Measurements from ENCODE around the gene NFATC3.

NFATC3 gene

DNA sequence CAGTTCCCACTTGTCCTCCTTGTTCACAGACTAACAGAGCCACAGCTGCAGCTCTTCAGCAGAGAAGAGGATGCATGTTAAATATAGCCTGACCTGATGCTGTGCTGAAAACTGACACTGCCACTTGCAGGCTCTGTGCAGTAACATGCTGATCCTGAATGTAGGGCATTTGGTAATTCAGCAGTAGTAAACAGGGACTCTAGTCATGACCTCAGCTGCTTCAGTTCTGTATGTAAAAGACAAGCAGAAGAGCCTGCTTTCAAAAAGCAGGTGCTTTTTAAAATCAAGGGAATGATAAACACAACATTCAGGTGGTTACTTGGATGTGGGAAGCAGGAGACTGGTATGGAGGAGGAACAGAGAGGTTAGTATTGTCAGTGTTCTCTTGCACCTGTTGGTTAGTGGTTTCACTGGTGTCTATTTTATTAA, 116.9 kb downstream of the NFATC3 start:
- peak in 24 of 42 donors; percentile 12 to 75 (median 39) for DNase-seq
- intact Hi-C loops (cut with DNase I) = no loop called here

GRCh38 chr16:68206245-68206644, 121.1 kb downstream of the NFATC3 start:
- peak in 1 of 42 donors; percentile 5 for DNase-seq
- intact Hi-C loops (cut with DNase I) = no loop called here

DNA sequence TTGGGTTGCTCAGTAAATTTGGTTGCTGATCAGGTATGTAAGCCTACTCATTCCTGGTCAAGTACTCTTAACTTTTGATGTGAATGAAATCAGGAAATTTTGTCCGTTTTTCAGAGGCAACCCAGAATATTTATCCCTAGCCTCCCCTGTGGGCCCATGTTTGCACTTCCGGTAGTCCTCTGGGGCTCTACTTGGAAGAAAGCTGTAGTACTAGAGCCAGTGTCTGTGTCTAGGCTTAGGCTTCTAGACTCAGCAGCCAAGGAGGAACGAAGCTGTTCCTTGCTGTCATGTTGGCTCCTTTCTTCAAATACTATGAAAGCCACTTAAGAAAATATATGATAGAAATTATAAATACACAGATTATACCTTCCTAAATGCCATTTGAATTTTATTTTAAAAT, 129.6 kb downstream of the NFATC3 start:
- no peak for DNase-seq
- intact Hi-C loops (cut with DNase I) = no loop called here

DNA sequence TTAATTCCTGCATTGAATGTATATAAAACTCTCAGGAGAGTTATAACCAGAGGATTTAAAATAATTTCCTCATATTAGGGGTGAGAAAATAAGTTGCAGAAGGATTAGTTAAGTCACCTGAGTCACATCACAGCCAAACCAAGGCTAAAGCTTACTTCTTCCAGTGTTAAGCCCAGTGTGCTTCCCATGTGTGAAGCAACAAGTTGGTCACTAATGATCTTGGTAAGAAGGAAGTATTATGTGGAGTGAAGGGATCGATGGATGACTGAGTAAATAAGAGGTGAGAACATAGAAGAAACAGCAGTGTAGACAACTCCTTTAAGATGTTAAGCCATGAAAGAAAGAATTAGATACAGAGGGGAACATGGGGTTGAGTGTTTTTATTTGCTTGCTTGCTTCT, 130.1 kb downstream of the NFATC3 start:
- intact Hi-C loops (cut with DNase I) = no loop called here

GRCh38 chr16:68216240-68216639, 131.1 kb downstream of the NFATC3 start:
- no peak for DNase-seq
- intact Hi-C loops (cut with DNase I) = no loop called here

More for the DNA sequence above, 130.1 kb downstream of the NFATC3 start:
- no peak for DNase-seq

DNA sequence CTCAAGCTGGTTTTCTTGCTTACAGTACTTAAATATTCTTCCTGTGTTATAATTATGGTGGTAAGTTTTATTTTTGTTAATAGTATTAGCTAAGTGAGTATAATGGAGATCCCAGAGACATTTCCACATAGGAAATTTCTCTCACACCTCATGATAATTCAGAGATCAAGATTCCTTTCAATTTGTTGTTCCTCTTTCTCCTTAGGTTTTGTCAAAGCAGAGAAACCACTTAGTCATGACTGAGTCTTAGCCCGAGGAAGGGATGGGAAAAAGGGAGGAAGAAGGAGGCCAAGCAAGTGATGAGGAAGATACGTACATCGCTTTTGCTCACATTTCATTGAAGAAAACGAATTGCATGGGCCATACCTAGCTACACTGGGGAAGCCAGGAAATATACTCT, 132.3 kb downstream of the NFATC3 start:
- intact Hi-C loops (cut with DNase I) = no loop called here
- no peak for DNase-seq

- DNase-seq = no peak
- intact Hi-C loops (cut with DNase I) = no loop called here
Measured at GRCh38 chr16:68219725-68220351, 134.7 kb downstream of the NFATC3 start.

GRCh38 chr16:68223072-68223471, 137.9 kb downstream of the NFATC3 start:
- intact Hi-C loops (cut with DNase I) = no loop called here
- no peak for DNase-seq

DNA sequence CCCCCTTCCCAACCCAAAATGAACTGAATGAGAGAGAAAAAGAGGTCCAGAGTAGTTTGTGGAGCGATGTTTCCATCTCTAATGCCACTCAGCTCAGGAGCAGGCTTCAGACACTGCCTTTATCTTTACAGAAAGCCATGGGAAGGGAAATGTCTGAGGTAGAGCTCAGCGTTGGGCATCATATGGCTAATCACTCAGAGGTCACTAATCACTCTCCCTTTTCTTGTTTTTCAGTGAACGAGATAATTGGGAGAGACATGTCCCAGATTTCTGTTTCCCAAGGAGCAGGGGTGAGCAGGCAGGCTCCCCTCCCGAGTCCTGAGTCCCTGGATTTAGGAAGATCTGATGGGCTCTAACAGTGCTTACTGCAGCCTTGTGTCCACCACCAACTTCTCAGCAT, 140.9 kb downstream of the NFATC3 start:
- DNase-seq = peak in 1 of 42 donors; percentile 10
- intact Hi-C loops (cut with DNase I) = loop anchor here (5.0 kb wide), 1 partner anchor 134 kb away; no protein-coding TSS in a partner anchor

- DNase-seq = no peak
- intact Hi-C loops (cut with DNase I) = loop anchor here (5.0 kb wide), 1 partner anchor 135 kb away; no protein-coding TSS in a partner anchor
Measured at GRCh38 chr16:68227183-68227793, 142.1 kb downstream of the NFATC3 start.

DNA sequence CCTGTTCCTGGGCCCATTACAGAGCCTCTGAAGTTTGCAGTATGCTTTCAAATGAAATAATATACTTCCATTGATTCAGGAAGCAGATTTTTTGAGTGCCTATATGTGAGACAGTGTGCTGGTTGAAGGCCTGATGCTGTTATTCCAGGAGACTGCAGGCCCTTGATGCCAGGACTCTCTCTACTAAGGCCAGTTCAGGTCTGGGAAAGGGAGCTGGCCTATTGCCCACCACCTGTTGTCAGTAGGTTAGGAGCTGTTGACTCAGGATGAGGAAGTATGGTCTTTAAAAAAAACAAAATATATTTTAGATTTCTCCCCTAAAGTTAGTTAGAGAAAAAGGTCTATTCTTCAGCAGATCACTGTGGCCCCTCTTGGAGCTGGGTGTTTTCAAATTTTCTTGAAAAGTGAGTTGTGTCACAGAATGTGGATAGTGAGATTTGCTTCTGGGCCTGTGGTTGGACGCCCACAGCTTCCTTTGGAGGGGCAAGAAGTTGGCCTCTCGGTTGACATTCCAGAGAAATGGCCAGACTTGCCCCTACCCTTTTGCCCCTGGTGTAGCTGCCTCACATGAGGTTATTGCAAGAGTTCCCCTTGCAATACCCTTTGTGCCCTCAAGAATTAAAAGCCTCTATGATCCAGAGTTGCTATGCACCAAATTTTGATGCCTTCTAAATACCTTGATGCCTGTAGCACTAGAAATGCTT, 142.8 kb downstream of the NFATC3 start:
- intact Hi-C loops (cut with DNase I) = loop anchor here (5.0 kb wide), 1 partner anchor 136 kb away; no protein-coding TSS in a partner anchor
- DNase-seq = no peak

GRCh38 chr16:68228652-68229051, 143.5 kb downstream of the NFATC3 start:
- intact Hi-C loops (cut with DNase I) = loop anchor here (5.0 kb wide), 1 partner anchor 136 kb away; no protein-coding TSS in a partner anchor
- no peak for DNase-seq

- DNase-seq = peak in 26 of 42 donors; percentile 26 to 82 (median 54)
- intact Hi-C loops (cut with DNase I) = loop anchor here (5.0 kb wide), 1 partner anchor 137 kb away; no protein-coding TSS in a partner anchor
Measured at GRCh38 chr16:68229431-68230175, 144.4 kb downstream of the NFATC3 start.

DNA sequence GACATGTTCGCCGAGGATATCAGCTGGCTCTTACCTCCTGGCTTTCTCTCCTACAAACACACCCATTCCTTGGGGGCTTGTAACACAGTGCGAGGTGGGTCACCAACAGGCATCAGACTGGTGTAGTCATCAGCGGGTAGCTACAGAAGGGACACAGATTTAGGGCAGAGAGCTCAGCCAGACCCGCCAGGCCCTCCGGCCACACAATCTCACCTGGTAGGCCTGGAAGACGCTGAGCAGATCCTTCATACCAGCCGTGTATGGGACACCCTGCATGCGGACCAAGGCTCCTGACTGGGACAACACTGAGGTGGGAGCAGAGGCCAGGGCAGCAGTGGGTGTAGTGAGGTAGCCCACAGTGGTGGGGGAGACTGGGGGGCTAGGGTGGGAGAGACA, 145.0 kb downstream of the NFATC3 start:
- DNase-seq = peak in 2 of 42 donors; percentile 22 to 30
- intact Hi-C loops (cut with DNase I) = no loop called here

DNA sequence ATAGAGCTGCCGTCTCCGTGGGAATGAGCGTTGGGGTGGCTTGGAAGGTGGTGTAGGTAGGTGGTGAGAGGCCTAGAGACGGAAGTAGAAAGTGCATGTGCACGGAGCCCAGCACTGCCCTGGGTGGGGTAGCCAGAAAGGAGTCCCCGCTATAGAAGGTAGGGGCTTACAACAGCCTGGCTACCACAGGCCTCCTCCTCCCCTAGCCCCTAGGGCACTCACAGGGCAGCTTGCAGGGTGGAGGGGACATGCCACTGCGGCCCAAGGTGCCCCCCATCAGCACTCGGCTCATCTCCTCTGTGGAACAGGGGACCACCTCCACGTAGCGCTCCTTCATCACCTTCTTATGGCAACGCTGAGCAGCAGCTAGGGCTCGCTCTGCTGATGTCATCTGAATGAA, 145.8 kb downstream of the NFATC3 start:
- DNase-seq = peak in 2 of 42 donors; percentile 9 to 36
- intact Hi-C loops (cut with DNase I) = no loop called here

- intact Hi-C loops (cut with DNase I) = no loop called here
- peak in 2 of 42 donors; percentile 19 to 35 for DNase-seq
Measured at GRCh38 chr16:68231384-68232136, 146.4 kb downstream of the NFATC3 start.

- DNase-seq = peak in 2 of 42 donors; percentile 35 to 36
- intact Hi-C loops (cut with DNase I) = no loop called here
Measured at GRCh38 chr16:68232335-68232734, 147.2 kb downstream of the NFATC3 start.

DNA sequence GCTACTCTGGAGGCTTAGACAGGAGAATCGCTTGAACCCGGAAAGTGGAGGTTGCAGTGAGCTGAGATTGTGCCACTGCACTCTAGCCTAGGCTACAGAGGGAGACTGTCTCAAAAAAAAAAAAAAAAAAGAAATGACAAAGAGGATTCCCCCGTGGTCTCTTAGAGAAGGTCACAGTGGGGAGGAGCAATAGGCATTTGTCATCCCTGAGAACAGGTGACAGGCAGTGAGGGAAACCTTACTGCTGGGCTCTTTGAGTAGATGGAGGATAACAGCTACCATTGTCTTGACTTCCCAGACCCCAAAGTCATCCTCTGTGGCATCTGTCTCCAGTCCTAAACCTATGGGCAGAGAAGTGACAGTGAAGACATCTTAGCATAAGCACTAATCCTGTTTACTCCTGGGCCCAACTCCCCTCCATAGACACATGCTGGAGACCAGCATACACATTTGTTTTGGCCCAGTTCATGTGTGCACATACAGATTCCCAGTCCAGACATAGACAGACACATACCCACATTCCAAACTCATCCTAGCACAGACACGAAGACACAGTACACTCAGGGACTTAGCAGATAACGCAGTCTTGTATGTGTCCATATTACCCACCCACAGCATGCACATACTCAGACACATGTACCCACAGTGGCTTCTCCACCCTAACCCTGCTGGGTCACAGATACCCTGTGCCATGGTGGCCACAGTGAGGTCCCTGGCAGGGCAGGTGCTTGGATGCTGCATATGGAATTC, 148.1 kb downstream of the NFATC3 start:
- intact Hi-C loops (cut with DNase I) = no loop called here
- DNase-seq = peak in 1 of 42 donors; percentile 22

Data from head of caudate nucleus (tissue), 42 donors.